Hematopoietic multipotent progenitor cell treated with erythropoietin and hydrocortisone succinate and interleukin-3 and kit ligand, for 8 days (in vitro differentiated cells): Measurements from ENCODE around the gene CFAP46.
A peak's percentile ranks its signal among the peaks of the same experiment; 100 is the strongest.
"Not testable (repeated sequence)": the region's sequence is repeated elsewhere in the genome, so short reads cannot be mapped to it uniquely, and the experiment has no call there.

ENCODE experiments used
- DNase-seq: peaks from one replicate; pipeline ENCODE4 v3.0.0-alpha.2; 2015

The CFAP46 gene

DNA sequence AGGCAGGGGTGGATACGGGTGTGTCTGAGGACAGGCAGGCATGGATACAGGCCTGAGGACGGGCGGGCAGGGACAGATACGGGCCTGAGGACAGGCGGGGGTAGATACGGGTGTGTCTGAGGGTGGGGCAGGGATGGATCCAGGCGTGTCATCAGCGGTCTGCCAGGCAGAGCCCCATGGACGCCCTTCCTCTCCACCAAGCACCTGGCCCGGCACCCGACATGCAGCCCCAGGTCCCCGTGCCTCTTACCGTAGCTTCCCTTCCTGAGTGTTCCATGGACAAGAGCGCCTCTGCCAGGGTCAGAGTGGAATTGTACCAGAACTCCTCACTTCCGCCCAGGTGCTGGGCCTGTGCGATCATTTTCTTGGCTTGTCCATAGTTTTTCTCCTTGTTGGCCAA lies 81.8 kb downstream of the CFAP46 start:
- peak; percentile 3 for DNase-seq

DNA sequence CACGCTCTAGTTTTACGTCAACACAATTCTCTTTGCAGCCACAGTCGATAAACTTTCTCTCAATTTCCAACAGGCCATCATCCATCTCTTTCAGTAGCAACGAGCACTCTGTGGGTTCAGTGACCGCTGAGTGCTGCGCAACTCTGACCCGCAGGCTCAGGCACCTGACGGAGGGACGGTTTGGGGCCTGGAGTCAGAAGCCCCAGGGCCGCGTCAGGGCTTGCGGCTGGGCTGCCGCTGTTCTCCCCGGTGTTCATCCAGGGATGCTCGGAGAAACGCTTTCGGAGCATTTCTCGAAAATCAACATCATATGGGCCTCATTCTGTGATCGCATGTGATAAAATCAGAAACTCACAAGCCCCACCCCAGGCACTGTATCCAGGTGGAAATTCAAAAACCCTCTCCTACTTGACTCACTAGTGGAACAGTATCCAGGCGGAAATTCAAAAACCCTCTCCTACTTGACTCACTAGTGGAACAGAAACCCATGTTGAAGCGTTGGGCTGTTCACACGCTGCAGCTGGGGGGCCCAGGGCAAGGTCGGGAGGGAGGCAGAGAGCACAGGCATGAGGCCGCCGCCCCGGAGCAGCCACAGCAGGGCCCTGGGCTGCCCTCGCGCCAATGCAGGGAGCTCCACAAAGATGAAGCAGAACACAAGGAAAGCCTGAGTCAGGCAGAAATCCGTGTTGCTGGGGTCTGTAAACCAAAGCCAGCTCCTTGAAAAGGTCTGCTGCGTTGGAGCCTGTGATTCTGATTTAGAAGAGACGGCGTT lies 83.1 kb downstream of the CFAP46 start:
- no peak for DNase-seq

DNA sequence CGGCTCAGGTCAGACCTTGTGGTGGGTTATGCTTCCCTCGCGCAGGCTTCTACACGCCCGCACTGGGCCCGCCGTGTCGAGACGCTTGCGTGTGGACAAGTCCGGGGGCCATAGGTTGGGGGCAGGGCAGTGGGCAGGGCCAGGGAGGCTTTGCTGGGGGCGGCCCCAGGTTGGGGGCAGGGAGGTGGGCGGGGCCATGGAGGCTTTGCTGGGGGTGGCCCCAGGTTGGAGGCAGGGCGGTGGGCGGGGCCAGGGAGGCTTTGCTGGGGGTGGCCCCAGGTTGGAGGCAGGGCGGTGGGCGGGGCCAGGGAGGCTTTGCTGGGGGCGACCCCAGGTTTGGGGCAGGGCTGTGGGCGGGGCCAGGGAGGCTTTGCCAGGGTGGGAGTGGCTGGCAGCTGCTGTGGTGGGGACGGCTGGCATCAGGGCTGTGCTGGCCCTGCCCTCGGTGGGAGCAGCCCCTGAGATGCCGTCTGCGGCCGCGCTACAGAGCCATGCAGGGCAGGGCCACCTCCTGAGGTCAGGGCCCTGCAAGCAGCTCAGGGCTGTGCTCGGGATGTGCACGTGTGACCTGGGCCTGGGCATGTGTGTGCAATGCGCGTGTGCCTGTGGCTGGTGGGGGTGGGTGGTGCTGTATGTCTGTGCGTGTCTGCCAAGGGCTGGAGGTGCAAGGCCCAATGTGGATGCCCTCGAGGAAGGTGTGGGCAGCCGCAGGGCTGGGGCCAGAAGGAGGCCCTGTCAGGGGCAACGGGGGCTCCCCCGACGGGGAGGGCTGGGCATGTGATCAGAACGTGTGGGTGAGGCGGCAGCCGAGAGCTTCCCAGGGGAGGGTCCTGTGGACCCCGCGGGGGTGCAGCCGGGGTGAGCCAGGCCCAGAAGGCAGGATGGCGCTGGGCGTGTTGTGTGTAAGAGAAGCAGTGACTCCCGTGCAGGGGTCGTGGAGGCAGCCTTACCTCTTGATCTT lies 84.0 kb downstream of the CFAP46 start:
- DNase-seq: no peak

DNA sequence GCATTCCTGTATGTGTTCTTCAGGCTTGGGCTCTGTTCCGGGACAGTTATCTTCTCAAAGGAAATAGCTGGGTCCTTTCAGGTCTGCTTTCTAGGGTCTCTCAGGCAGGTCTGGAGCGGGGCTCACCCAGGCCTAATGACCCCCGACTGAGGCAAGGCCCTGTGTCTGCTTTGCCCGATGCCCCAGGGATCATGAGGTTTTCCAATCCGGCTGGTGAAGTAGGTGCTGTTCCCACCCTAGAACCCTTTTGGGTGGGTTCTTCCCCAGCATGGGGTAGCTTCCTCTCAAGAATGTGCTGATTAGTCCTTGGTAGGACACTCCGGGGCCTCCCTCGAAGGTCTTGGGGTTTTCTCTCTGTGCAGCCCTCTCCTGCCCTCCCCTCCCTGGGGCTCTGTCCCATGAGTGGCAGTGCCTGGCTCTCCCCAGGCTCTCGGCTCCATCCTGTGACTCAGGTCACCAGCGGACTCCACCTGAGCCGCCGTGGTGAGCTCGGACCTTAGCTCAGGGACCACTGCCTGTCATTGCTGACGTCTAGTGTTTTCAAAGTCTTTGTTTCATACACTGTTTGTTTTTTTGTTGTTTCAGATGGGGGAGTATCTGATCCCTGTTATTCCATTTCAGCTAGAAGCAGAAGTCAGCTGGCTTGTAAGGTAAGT lies 85.4 kb downstream of the CFAP46 start:
- no peak for DNase-seq

DNA sequence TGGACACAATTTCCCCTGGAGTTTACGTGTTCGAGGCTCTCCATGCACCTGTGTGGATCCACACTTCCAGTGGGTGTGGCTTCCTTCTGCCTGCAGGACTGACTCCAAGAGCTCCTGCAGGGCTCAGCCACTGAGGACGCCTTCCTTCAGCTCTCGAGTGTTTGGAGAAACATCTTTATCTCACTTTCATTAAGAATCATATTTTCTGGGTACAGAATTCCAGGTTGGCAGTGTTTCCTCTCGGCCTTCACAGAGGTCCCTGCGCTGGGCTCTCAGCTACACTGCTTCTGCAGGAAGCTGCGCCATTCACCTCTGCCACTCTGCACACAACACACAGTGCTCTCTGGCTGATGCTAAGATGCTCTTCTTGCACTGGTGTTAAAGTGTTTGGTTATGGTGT lies 86.5 kb downstream of the CFAP46 start:
- no peak for DNase-seq

DNA sequence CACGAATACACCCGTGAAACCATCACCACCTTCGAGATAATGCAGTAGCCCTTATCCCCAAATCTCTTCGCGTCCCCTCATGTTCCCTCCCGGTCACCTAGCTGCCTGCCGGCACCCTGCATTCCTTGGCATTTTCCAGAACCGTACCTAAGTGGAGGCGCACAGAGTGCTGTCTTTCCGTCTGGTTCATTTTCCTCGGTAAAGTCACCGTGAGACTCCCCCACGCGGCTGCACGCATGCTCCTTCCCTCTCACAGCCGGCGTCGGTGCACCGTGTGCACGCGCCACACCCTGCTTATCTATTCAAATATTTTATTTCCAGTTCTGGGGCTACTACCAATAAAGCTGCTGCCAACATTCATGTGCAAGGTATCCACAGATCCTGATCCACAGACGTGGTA lies 90.9 kb downstream of the CFAP46 start:
- DNase-seq: no peak

DNA sequence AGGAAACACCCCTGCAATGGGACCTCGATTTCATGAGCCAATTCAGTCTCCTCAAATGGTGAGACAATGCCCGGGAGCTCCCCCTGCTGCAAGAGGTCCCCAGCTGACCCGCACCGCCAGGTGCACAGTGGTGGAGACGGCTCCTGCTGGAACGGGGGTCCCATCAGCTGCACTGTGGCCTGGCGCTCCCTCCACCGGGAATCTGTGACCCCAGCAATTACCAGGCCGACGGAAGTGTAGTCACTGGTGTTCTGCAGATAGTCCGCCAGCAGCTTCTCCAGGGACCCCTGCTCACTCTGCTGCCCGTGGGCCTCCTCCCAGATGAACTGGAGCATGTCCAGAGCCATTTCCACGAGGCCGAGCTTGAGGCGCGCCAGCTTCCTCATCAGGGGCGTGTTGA lies 91.5 kb downstream of the CFAP46 start:
- DNase-seq: no peak

DNA sequence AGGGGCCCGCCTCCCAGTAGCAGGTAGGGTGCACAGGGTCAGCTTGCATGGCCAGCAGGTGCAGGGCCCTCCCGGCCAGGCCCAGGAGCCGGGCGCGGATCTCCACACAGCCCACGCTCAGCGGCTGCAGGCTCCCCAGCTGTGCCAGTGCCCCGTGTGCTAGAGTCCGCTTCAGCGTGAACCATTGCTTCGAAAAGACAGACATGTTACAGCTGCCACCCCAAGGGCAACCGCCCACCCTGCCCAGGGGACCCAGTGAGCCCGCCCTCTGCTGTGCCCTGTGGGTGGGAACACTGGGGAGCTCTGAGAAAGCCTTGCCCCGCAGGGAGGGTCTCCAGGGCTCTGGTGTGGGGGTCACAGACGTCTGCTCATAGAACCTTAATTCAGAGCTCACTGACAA lies 92.1 kb downstream of the CFAP46 start:
- no peak for DNase-seq

DNA sequence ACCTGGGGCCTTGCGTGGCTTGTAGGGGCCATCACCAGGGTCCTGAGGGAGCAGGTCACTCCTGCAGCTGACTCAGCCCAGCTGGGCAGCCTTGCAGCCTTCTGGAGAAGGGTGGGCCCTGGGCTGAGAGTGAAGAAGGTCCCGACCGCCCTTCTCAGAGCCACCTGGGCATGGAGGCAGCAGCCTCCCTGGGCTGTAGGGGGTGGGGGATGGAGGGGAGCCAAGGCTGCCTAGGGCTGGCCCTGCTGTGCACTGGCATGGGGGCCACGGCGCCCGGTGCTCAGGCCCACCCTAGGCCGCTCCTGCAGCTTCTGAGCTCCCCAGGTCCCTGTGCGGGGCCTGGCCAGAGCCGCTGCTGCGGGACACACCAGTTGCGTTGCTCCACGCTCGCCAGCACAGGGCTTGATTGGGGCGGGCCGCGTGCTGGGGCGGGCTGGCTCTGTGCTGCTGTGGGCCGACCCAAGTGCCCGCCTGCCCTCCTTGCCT lies 92.8 kb downstream of the CFAP46 start:
- DNase-seq: no peak

DNA sequence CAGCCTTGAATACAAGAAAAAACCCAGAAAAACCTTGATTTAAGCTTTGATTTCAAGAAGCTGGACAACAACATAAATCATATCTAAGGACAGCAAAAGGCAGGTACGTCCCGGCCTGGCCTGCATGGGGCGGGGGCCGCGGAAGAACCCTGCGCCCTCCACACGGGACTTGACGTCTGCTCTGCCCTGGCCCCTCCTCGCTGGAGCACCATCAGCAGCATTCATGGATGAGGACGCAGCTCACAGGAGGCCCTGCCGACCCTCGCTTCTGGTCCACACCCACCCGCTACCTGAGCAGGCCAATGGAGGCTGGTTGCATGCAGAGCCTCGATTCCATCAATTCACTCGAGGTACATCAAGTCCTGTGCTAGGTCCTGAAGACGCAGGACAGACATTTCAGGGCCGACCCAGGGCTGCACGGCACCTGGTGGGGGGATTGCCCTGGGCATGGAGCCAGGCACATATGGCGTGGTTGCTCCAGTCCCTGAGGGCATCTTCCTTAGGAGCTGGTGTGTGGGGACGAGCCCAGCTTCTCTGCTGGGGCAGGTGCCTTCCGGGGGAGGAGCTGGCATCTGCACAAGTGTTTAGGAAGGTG lies 93.3 kb downstream of the CFAP46 start:
- DNase-seq: no peak

DNA sequence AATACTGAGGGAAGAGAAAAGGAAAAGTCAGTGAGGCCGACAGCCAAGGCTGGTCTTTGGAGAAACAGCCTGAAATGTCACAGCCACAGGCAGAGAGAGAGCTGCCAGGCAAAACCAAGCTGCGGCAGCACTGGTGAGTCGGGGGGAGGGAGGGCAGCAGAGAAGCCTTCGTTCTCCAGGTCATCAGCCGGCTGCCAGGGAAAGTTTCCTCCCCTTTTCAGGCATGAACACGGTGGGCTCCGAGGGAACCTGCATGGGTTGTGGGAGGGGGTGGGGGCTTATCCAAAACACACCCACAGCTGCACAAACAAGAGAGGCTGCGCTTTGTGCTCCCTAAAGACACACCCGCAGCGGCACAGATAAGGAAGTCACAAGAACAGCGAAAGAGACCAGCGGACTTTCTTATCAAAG lies 94.1 kb downstream of the CFAP46 start:
- peak; percentile 67 for DNase-seq

DNA sequence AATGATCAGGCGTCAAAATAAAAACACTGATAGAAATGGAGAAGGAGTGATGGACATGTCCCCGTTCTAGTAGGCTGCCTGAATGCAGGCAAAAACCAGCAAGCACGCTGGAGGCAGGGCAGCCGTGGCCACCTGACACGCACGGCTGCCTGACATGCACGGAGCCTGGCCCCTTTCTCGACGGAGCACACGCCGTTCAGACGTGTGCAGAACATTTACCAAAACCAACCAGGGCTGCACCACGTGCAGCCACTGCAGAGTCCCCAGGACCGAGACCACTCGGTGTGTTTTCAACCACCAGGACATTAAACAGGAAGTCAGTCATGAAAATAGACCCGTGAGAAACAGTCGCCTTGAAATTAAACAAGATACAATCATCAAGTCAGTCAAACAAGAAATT lies 94.5 kb downstream of the CFAP46 start:
- DNase-seq: no peak

DNA sequence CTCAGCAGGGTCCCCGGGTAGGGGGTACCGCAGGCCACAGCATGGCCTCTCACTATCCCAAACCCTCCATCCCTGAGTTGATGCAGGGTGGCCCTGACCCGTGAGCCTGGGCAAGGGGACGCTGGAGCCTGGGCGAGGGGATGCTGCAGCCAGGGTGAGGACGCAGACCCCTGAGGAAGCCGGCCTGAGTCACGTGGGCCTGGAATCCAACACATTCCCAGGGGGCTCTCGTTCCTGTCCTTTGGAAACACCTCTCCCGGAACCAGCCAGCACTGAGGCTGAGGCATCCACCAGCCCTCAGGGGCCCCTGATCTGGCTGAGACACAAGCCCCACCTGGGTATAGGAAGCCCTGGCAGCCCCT lies 95.0 kb downstream of the CFAP46 start:
- DNase-seq: no peak

DNA sequence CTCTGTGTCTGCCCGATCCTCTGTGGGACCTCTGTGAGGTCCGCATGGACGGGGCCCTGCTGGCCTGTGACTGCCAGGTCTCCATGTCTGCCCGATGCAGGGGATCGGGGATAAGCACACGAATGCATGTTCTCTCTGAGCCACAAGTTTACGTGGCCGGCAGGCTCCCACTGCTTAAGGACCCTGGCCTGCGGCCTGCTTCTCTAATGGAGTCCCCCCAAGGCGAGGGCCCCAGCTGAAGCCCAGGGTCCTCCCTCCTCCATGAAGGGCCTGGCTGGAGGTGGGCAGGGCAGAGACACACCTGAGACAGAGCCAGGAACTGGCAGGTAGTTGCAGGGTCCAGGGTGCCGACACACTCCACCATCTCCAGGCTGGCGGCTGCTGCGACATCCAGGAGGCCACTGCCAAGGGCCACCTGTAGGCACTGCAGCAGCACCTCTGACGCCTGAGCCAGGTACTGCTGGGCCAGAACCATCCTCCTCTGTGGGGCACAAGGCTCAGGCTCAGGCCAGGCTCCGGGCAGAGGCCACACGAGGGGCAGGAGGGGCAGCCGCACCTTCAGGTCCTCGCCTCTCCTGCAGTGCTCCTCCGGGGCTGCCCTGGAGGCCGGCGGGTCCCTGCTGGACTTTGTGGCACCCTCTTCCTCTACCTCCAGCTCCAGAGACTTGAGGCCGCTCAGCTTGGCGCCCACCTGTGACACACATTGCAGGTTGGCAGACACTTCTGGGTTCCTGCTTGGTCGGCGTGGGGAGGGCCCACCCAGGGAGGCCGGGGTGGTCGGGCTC lies 95.5 kb downstream of the CFAP46 start:
- no peak for DNase-seq

DNA sequence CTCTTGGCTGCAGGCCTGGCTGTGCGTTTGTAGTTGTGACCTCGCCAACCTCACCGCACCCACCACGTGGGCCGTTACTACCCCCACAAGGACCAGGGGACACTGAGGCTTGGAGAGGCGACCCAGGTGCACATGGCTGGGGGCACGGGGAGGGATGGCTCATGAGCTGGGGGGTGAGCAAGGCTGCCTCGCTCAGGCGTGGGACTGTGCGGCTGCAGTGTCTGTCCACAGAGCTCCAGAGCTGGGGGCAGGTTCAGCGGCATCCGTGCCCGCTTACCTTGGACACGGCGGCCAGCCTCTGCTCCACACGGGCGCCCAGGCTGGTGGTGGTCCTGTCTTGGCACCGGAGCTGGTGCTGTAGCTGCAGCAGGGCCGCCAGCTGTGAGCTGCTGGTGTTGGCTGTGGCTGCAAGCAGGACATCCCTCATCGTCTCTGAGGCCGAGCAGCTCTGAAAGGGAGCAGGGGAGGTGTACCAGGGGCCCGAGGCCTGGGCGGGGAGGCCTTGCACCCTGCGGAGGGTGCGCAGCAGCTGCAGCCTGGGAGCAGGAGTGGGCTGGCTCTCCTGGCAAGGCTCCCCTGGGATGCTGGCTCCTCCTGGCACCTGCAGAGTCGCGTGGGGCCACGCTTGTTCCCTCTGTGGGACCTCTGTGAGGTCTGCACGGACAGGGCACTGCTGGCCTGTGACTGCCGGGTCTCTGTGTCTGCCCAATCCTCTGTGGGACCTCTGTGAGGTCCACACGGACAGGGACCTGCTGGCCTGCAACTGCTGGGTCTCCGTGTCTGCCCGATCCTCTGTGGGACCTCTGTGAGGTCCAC lies 96.4 kb downstream of the CFAP46 start:
- DNase-seq: no peak

DNA sequence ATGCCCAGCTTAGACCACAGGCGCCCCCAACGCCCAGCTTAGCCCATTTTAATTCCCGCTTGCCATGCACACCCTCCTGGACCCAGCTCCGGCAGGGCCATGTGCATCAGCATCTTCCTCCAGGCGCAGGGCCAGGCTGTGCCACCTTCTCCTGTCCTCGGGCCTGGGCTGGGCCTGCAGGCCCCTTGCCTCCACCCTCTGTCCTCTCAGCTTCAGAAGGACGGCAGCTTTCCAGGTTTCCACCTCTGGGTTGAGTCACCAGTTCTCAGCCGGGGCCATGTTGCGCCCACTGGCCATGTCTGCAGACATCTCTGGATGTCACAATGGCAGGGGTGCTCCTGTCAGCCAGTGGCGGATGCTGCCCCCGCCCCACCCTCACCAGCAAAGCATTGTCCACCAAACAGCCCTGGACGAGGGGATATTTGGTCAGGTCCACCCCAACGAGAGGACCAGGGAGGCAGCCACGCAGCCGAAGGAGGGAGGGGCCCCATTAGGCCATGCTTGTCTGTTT lies 97.3 kb downstream of the CFAP46 start:
- no peak for DNase-seq

DNA sequence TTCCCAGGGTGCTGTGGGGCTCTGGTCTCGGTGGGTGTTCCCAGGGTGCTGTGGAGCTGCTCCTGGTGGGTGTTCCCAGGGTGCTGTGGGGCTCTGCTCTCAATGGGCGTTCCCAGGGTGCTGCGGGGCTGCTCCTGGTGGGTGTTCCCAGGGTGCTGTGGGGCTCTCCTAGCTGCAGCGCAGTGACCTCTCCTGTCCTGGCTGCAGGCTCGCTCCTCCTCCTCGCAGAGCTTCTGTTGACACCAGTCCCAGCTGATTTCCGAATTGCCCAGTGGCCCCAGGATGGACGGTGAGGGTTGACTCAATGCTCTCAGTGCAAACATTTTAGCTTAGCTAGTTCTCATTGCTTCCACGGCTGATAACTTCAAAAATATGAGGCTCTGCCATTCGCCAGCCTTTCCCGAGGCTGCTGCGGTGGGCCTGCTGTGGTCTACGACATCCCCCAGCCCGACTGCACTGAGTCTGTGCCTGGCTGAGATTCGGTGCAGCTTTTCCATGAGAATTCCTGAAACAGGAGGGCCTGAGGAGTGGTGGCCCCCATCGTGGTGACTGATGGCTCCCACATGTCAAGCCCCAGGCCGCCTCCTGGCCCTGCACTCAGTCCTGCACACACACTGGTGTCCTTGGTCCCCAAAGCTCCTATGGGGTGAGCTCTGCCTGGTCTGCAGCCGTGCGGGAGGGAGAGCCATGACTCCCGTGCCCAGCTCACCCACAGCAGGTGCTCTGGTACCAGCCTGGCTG lies 98.1 kb downstream of the CFAP46 start:
- no peak for DNase-seq

DNA sequence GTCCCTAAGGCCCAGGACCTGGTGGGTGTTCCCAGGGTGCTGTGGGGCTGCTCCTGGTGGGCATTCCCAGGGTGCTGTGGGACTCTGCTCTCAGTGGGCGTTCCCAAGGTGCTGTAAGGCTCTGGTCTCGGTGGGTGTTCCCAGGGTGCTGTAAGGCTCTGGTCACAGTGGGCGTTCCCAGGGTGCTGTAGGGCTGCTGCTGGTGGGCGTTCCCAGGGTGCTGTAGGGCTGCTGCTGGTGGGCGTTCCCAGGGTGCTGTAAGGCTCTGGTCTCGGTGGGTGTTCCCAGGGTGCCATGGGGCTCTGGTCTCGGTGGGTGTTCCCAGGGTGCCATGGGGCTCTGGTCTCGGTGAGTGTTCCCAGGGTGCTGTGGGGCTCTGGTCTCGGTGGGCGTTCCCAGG lies 99.1 kb downstream of the CFAP46 start:
- not testable (repeated sequence) for DNase-seq

DNA sequence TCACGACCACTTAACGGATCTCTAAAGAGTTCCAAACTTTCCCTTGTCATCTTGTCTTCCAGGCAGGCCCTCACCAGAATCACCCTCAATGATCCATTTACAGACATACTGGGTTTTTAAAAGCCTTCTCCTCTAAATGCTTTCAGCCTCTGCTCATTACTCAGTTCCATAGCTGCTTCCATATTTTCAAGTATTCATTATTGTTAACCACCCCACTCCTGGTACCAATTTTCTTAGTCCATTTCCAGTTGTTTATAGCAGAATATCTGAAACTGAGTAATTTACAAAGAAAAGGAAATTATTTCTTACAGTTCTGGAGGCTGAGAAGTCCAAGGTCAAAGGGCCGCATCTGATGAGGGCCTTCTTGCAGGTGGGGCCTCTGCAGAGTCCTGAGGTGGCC lies 100.0 kb downstream of the CFAP46 start:
- DNase-seq: no peak

DNA sequence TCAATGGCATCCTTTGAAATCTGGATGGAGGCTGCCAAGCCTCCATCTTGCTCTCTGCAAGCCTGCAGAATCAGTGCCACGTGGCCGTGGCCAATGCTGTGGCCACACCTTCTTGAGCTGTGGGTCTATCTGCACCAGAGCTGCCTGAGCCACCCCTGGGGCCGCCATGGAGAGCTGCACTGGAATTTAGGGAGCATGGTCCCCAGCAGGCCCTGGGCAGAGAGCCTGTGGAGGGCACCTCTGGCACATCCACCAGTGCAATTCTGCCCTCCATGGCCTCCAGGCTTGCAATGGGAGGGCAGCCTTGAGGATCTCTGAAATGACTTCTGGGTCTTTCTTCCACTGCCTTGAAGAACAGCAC lies 100.8 kb downstream of the CFAP46 start:
- DNase-seq: no peak
